SU-DHL-6 (cell line): ENCODE results near the gene H2AZ2.
A peak's percentile ranks its signal among the peaks of the same experiment; 100 is the strongest.
"Not testable (repeated sequence)": the region's sequence is repeated elsewhere in the genome, so short reads cannot be mapped to it uniquely, and the experiment has no call there.

ENCODE experiments used
- H2AFZ ChIP-seq: fragments of 200-600 bp; sonication (generic); 2 replicates; pipeline ENCODE4 v1.6.1; 2014; ENCODE audit warnings: low read depth, mild to moderate bottlenecking, moderate library complexity, mixed read lengths, antibody characterized with exemption, low read length; ENCODE audit not compliant: severe bottlenecking
- H3F3A ChIP-seq: fragments of 200-600 bp; shearing (Covaris generic); 2 replicates; pipeline ENCODE4 v1.6.0; 2016; ENCODE audit warnings: antibody characterized with exemption, mild to moderate bottlenecking; ENCODE audit not compliant: insufficient read depth
- H3K27ac ChIP-seq: fragments of 200-600 bp; sonication (generic); 2 replicates; pipeline ENCODE4 v1.5.1; 2016; ENCODE audit warnings: low read depth, mild to moderate bottlenecking, low read length, moderate library complexity, mixed read lengths
- H3K27me3 ChIP-seq: fragments of 200-600 bp; sonication (generic), shearing (Covaris generic); 2 replicates; pipeline ENCODE4 v1.6.0; 2014; ENCODE audit warnings: mild to moderate bottlenecking, low read length
- H3K36me3 ChIP-seq: fragments of 200-600 bp; sonication (generic); 2 replicates; pipeline ENCODE4 v1.6.1; 2014; ENCODE audit warnings: mild to moderate bottlenecking, low read length, mixed read lengths
- H3K4me2 ChIP-seq: fragments of 300-600, 200-600 bp; shearing (Covaris generic), sonication (generic); 2 replicates; pipeline ENCODE4 v1.6.0; 2014; ENCODE audit warnings: low read length, low read depth, mild to moderate bottlenecking; ENCODE audit not compliant: poor library complexity, severe bottlenecking
- H3K4me3 ChIP-seq: fragments of 200-600 bp; sonication (generic); 2 replicates; pipeline ENCODE4 v1.5.1; 2014; ENCODE audit warnings: antibody characterized with exemption, low read length, mild to moderate bottlenecking, mixed read lengths; ENCODE audit not compliant: insufficient read depth, poor library complexity, severe bottlenecking
- H3K79me2 ChIP-seq: fragments of 200-600 bp; sonication (generic); 2 replicates; pipeline ENCODE4 v1.6.1; 2014; ENCODE audit warnings: mild to moderate bottlenecking, low read length, moderate library complexity; ENCODE audit not compliant: insufficient read depth
- H3K9ac ChIP-seq: fragments of 200-600 bp; sonication (generic); 2 replicates; pipeline ENCODE4 v1.7.0; 2014; ENCODE audit warnings: mild to moderate bottlenecking, low read length
- H3K9me2 ChIP-seq: fragments of 200-600 bp; sonication (generic); replicated peaks from 2 replicates; pipeline ENCODE4 v1.6.1; 2014; ENCODE audit warnings: low read length; ENCODE audit not compliant: insufficient read depth
- H3K9me3 ChIP-seq: fragments of 200-600 bp; sonication (generic); 2 replicates; pipeline ENCODE4 v1.6.1; 2014; ENCODE audit warnings: low read length, mixed read lengths; ENCODE audit not compliant: insufficient read depth
- H4K20me1 ChIP-seq: fragments of 200-600 bp; sonication (generic); 2 replicates; pipeline ENCODE4 v1.6.1; 2014; ENCODE audit warnings: low read depth, mild to moderate bottlenecking, antibody characterized with exemption, low read length, moderate library complexity, mixed read lengths
- CTCF ChIP-seq: fragments of 200-600 bp; sonication (generic); IDR thresholded peaks from one replicate; pipeline ENCODE4 v1.5.1; 2017; ENCODE audit warnings: antibody characterized with exemption, mild to moderate bottlenecking, low read length, moderate library complexity; ENCODE audit not compliant: insufficient read depth, poor library complexity, severe bottlenecking
- EZH2phosphoT487 ChIP-seq: fragments of 200-600 bp; sonication (generic), shearing (Covaris generic); conservative IDR thresholded peaks from 2 replicates; pipeline ENCODE4 v1.6.1; 2018; ENCODE audit warnings: mild to moderate bottlenecking, antibody characterized with exemption, low read length, moderate library complexity, mixed read lengths

Gene H2AZ2

GRCh38 chr7:44849259-44849884 lies 1.5 kb upstream of the H2AZ2 start:
- TF ChIP-seq CTCF (no peak), EZH2phosphoT487 (no peak)
- no peaks in the 10 kb centered on the region for H3K36me3 ChIP-seq
- no peaks in the 10 kb centered on the region for H3K9me3 ChIP-seq
- H3F3A ChIP-seq: peaks cover 45% of the 10 kb centered on the region
- peak overlapping the region; percentile 93 for H3K9ac ChIP-seq
- H2AFZ ChIP-seq: peak overlapping the region; percentile 87
- peaks cover 23% of the 10 kb centered on the region for H4K20me1 ChIP-seq
- H3K27me3 ChIP-seq: no peaks in the 10 kb centered on the region
- no peaks in the 10 kb centered on the region for H3K9me2 ChIP-seq
- peak overlapping the region; percentile 90 for H3K27ac ChIP-seq
- H3K4me3 ChIP-seq: peak overlapping the region; percentile 95
- H3K4me2 ChIP-seq: peak overlapping the region; percentile 91
- H3K79me2 ChIP-seq: peaks cover 36% of the 10 kb centered on the region

GRCh38 chr7:44847509-44847919 lies 373 bp downstream of the H2AZ2 start:
- peak overlapping the region; percentile 28 for H2AFZ ChIP-seq
- peaks cover 30% of the 10 kb centered on the region for H4K20me1 ChIP-seq
- H3K4me3 ChIP-seq: peak overlapping the region; percentile 98
- H3K9me3 ChIP-seq: no peaks in the 10 kb centered on the region
- peaks cover 45% of the 10 kb centered on the region for H3F3A ChIP-seq
- peak overlapping the region; percentile 93 for H3K27ac ChIP-seq
- no peak for TF ChIP-seq EZH2phosphoT487
- peak; percentile 93 for TF ChIP-seq CTCF
- no peaks in the 10 kb centered on the region for H3K9me2 ChIP-seq
- H3K27me3 ChIP-seq: no peaks in the 10 kb centered on the region
- peak overlapping the region; percentile 93 for H3K4me2 ChIP-seq
- H3K9ac ChIP-seq: peak overlapping the region; percentile 87
- peaks cover 2% of the 10 kb centered on the region; the same call in 1 of the 2 replicates for H3K36me3 ChIP-seq
- H3K79me2 ChIP-seq: peaks cover 54% of the 10 kb centered on the region

DNA sequence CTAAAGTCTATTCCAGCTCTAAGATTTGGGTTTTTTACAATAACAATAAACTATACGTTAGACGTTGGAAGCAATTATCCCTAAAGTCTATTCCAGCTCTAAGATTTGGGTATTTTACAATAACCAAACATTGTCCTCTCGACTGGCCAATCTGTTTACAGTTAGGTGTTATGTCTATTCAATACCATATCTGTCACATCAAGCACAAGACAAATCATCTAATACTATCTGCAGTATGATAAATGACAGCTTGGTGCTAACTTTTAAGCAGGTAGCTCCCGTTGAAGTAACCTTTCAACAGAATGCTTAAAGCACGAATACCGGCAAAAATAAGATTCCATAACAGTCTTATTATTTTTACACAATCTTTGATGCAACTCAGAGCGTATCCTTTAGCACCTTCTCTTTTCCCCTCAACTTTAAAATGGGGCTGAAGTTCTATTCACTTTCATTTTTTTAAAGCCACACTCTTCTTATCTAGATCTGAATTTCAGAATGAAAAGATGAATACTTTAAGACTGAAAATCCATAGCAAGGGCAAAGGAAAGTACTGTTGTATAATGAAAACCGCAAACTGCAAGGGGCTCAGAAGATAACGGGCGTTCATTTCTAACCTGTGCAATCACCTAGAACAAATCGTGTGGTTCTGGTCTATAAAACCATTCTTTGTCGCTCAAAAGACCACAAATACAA lies 925 bp downstream of the H2AZ2 start:
- Histone ChIP-seq H3K4me2 (peak overlapping the region; percentile 93), H3F3A (peaks cover 45% of the 10 kb centered on the region), H3K9ac (peak overlapping the region; percentile 87), H3K27ac (peak overlapping the region; percentile 93), H2AFZ (peak overlapping the region; percentile 28), H3K9me3 (no peaks in the 10 kb centered on the region), H3K4me3 (peak overlapping the region; percentile 98), H3K9me2 (no peaks in the 10 kb centered on the region), H3K36me3 (peaks cover 8% of the 10 kb centered on the region; the same call in 1 of the 2 replicates), H3K27me3 (no peaks in the 10 kb centered on the region), H3K79me2 (peaks cover 60% of the 10 kb centered on the region), H4K20me1 (peaks cover 35% of the 10 kb centered on the region)
- TF ChIP-seq EZH2phosphoT487 (no peak), CTCF (no peak)

DNA sequence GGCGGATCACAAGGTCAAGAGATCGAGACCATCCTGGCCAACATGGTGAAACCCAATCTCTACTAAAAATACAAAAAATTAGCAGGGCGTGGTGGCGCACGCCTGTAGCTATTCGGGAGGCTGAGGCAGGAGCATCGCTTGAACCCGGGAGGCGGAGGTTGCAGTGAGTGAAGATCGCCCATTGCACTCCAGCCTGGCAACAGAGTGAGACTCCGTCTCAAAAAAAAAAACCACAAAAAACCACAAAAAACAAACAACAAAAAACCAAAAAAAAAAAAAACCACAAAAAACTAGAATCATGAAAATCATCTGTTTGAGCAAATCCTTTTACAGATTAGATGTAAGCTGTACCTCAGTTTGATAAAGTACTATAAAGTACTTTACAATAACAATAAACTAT lies 1.5 kb downstream of the H2AZ2 start:
- H3K9me3 ChIP-seq, H3K36me3 ChIP-seq, H3K9me2 ChIP-seq, H3K27me3 ChIP-seq, H2AFZ ChIP-seq: not testable (repeated sequence)
- Histone ChIP-seq H3K27ac (peak overlapping the region; percentile 93), H3F3A (peaks cover 43% of the 10 kb centered on the region), H3K4me3 (peak overlapping the region; percentile 98), H3K9ac (peak overlapping the region; percentile 87), H3K79me2 (peaks cover 66% of the 10 kb centered on the region), H4K20me1 (peaks cover 37% of the 10 kb centered on the region), H3K4me2 (peak overlapping the region; percentile 93)
